Ectodermal cell (in vitro differentiated cells): ENCODE results near the gene IGF1R.

Experiments used
- H3K27ac ChIP-seq: 2 replicates; pipeline ENCODE4 v1.7.0; 2013; ENCODE audit warnings: mild to moderate bottlenecking, low read depth, low read length; ENCODE audit not compliant: insufficient read depth, poor library complexity, severe bottlenecking
- H3K27me3 ChIP-seq: 2 replicates; pipeline ENCODE4 v1.7.0; 2013; ENCODE audit warnings: mild to moderate bottlenecking, low read length; ENCODE audit not compliant: insufficient read depth, control insufficient read depth, poor library complexity, severe bottlenecking
- H3K36me3 ChIP-seq: one replicate; pipeline ENCODE4 v1.7.0; 2013; ENCODE audit warnings: low read length; ENCODE audit not compliant: control insufficient read depth, insufficient read depth
- H3K4me1 ChIP-seq: one replicate; pipeline ENCODE4 v1.7.0; 2013; ENCODE audit warnings: low read length; ENCODE audit not compliant: control insufficient read depth, insufficient read depth
- H3K4me3 ChIP-seq: 2 replicates; pipeline ENCODE4 v1.7.0; 2013; ENCODE audit warnings: low read depth, low read length, control low read depth; ENCODE audit not compliant: insufficient read depth
- H3K9me3 ChIP-seq: 2 replicates; pipeline ENCODE4 v1.7.0; 2013; ENCODE audit warnings: mild to moderate bottlenecking, low read length, moderate library complexity; ENCODE audit not compliant: control insufficient read depth
- WGBS, 2 experiments: methylation state at CpG; one replicate each; pipeline ENCODE4 v1.1.7; 2013; ENCODE audit warnings: missing lambda C conversion rate in 2 of 2; 5-methylcytosine and 5-hydroxymethylcytosine counted together

IGF1R gene

GRCh38 chr15:98781838-98782237, 133.5 kb downstream of the IGF1R start:
- no peaks in the 10 kb centered on the region for H3K27me3 ChIP-seq
- no peak overlapping the region for H3K4me3 ChIP-seq

GRCh38 chr15:98782801-98783200, 134.5 kb downstream of the IGF1R start:
- Histone ChIP-seq H3K4me3 (no peak overlapping the region), H3K27ac (no peak overlapping the region), H3K9me3 (no peaks in the 10 kb centered on the region), H3K36me3 (no peaks in the 10 kb centered on the region), H3K27me3 (no peaks in the 10 kb centered on the region), H3K4me1 (peaks cover 32% of the 10 kb centered on the region)
- WGBS, 2 experiments: 91 to 95% methylated on average over 1 of the region's 1 CpG

More at GRCh38 chr15:98781838-98782237, 133.5 kb downstream of the IGF1R start:
- H3K36me3 ChIP-seq: no peaks in the 10 kb centered on the region
- H3K27ac ChIP-seq: no peak overlapping the region
- no CpG with 5 or more reads among the region's 1 CpG for WGBS, 2 experiments
- H3K9me3 ChIP-seq: no peaks in the 10 kb centered on the region
- H3K4me1 ChIP-seq: peaks cover 24% of the 10 kb centered on the region

GRCh38 chr15:98785431-98785806, 137.1 kb downstream of the IGF1R start:
- Histone ChIP-seq H3K27me3 (no peaks in the 10 kb centered on the region), H3K4me3 (no peak overlapping the region), H3K4me1 (peaks cover 58% of the 10 kb centered on the region), H3K36me3 (no peaks in the 10 kb centered on the region), H3K27ac (peak overlapping the region; percentile 70), H3K9me3 (no peaks in the 10 kb centered on the region)
- 64 to 70% methylated on average over 3 of the region's 3 CpGs for WGBS, 2 experiments

GRCh38 chr15:98785807-98786621, 137.7 kb downstream of the IGF1R start:
- Histone ChIP-seq H3K36me3 (no peaks in the 10 kb centered on the region), H3K27ac (peak overlapping the region; percentile 70), H3K4me1 (peaks cover 59% of the 10 kb centered on the region), H3K9me3 (no peaks in the 10 kb centered on the region), H3K4me3 (no peak overlapping the region), H3K27me3 (no peaks in the 10 kb centered on the region)
- 26 to 32% methylated on average over 9 of the region's 9 CpGs for WGBS, 2 experiments

GRCh38 chr15:98786717-98787116, 138.4 kb downstream of the IGF1R start:
- no peaks in the 10 kb centered on the region for H3K27me3 ChIP-seq
- no peaks in the 10 kb centered on the region for H3K9me3 ChIP-seq
- no peak overlapping the region for H3K4me3 ChIP-seq
- 92 to 94% methylated on average over 9 of the region's 9 CpGs for WGBS, 2 experiments
- peaks cover 59% of the 10 kb centered on the region for H3K4me1 ChIP-seq
- H3K27ac ChIP-seq: no peak overlapping the region
- H3K36me3 ChIP-seq: no peaks in the 10 kb centered on the region

- Histone ChIP-seq H3K27me3 (no peaks in the 10 kb centered on the region), H3K27ac (no peak overlapping the region), H3K4me3 (no peak overlapping the region), H3K4me1 (peaks cover 59% of the 10 kb centered on the region), H3K9me3 (no peaks in the 10 kb centered on the region), H3K36me3 (no peaks in the 10 kb centered on the region)
- WGBS, 2 experiments: 94 to 97% methylated on average over 2 of the region's 2 CpGs
These were observed 138.9 kb downstream of the IGF1R start for GRCh38 chr15:98787194-98787593.

- peaks cover 59% of the 10 kb centered on the region for H3K4me1 ChIP-seq
- 74 to 76% methylated on average over 9 of the region's 9 CpGs for WGBS, 2 experiments
- H3K27ac ChIP-seq: no peak overlapping the region
- no peaks in the 10 kb centered on the region for H3K9me3 ChIP-seq
- no peaks in the 10 kb centered on the region for H3K36me3 ChIP-seq
- no peaks in the 10 kb centered on the region for H3K27me3 ChIP-seq
- H3K4me3 ChIP-seq: no peak overlapping the region
These were observed 139.8 kb downstream of the IGF1R start for GRCh38 chr15:98787936-98788757.

- H3K4me3 ChIP-seq: no peak overlapping the region
- no peak overlapping the region for H3K27ac ChIP-seq
- H3K27me3 ChIP-seq: no peaks in the 10 kb centered on the region
- H3K36me3 ChIP-seq: no peaks in the 10 kb centered on the region
- WGBS, 2 experiments: 80 to 100% methylated on average over 2 to 4 of the region's 4 CpGs
- H3K4me1 ChIP-seq: peaks cover 60% of the 10 kb centered on the region
- H3K9me3 ChIP-seq: no peaks in the 10 kb centered on the region
These were observed 140.7 kb downstream of the IGF1R start for GRCh38 chr15:98789020-98789419.

- no peak overlapping the region for H3K4me3 ChIP-seq
- no peaks in the 10 kb centered on the region for H3K27me3 ChIP-seq
- no peaks in the 10 kb centered on the region for H3K36me3 ChIP-seq
- no peak overlapping the region for H3K27ac ChIP-seq
- peaks cover 57% of the 10 kb centered on the region for H3K4me1 ChIP-seq
- H3K9me3 ChIP-seq: no peaks in the 10 kb centered on the region
- 88 to 90% methylated on average over 5 of the region's 5 CpGs for WGBS, 2 experiments
These were observed 141.9 kb downstream of the IGF1R start for GRCh38 chr15:98790270-98790669.

- H3K27ac ChIP-seq: no peak overlapping the region
These were observed 142.8 kb downstream of the IGF1R start for GRCh38 chr15:98791046-98791701.

More at GRCh38 chr15:98791046-98791701, 142.8 kb downstream of the IGF1R start:
- peaks cover 48% of the 10 kb centered on the region for H3K4me1 ChIP-seq
- 85 to 97% methylated on average over 2 of the region's 2 CpGs for WGBS, 2 experiments
- no peaks in the 10 kb centered on the region for H3K27me3 ChIP-seq
- H3K4me3 ChIP-seq: no peak overlapping the region
- no peaks in the 10 kb centered on the region for H3K9me3 ChIP-seq
- no peaks in the 10 kb centered on the region for H3K36me3 ChIP-seq
